Measurements from ENCODE around the gene RPLP2.

RPLP2 gene

DNA sequence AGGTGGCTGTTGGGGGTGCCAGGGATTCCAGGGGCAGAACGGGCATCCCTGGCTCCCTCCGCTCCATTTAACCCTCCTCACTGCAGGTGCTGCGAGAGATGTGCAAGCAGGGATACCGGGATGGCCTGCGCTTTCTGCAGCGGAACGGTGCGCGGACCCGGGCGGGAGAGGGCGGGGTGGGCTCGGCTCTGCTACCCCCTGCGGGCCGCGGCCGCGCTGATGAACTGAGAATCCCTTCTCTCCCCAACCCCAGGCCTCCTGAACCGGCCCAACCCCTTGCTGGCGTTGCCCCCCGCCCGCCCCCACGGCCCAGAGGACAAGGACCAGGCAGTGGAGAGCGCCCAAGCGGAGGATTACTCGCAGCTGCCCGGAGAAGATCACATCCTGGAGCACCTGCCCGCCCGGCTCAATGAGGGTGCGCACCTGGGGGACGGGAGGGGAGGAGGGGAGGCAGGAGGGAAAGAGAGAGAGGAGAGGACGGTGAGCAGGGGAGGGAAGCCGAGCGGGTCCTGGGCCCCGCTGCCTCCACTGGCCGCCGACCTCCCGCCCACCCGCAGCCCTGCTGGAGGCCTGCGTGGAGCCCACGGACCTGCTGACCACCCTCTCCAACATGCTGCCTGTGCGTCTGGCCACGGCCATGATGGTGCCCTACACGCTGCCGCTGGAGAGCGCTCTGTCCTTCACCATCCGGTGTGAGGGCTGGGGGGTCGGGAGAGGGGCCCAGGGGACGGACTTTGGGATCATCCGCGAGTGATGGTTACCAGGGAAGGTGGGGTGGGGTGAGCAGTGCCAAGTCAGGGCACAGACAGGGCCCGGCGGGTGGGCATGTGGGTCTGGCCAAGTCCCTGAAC lies 13.9 kb downstream of the RPLP2 start:
- Histone ChIP-seq H3K4me3 (replicated peaks; ENCODE audit: insufficient read depth, low read length) (no peak overlapping the region), H3K27ac (replicated peaks) (no peak overlapping the region), H3K27me3 (ENCODE audit: insufficient read depth, poor library complexity, severe bottlenecking) (no peaks in the 10 kb centered on the region)
- no peak for DNase-seq (ENCODE audit: low read depth in 1 of 2, low spot score in 1 of 2)
- no peak for TF ChIP-seq SPI1 (IDR thresholded peaks at IDR 0.05; ENCODE audit: borderline replicate concordance, low read depth)
- no peak for TF ChIP-seq GABPA (IDR thresholded peaks at IDR 0.05; ENCODE audit: low read depth)
- TF ChIP-seq, protein P1, sequence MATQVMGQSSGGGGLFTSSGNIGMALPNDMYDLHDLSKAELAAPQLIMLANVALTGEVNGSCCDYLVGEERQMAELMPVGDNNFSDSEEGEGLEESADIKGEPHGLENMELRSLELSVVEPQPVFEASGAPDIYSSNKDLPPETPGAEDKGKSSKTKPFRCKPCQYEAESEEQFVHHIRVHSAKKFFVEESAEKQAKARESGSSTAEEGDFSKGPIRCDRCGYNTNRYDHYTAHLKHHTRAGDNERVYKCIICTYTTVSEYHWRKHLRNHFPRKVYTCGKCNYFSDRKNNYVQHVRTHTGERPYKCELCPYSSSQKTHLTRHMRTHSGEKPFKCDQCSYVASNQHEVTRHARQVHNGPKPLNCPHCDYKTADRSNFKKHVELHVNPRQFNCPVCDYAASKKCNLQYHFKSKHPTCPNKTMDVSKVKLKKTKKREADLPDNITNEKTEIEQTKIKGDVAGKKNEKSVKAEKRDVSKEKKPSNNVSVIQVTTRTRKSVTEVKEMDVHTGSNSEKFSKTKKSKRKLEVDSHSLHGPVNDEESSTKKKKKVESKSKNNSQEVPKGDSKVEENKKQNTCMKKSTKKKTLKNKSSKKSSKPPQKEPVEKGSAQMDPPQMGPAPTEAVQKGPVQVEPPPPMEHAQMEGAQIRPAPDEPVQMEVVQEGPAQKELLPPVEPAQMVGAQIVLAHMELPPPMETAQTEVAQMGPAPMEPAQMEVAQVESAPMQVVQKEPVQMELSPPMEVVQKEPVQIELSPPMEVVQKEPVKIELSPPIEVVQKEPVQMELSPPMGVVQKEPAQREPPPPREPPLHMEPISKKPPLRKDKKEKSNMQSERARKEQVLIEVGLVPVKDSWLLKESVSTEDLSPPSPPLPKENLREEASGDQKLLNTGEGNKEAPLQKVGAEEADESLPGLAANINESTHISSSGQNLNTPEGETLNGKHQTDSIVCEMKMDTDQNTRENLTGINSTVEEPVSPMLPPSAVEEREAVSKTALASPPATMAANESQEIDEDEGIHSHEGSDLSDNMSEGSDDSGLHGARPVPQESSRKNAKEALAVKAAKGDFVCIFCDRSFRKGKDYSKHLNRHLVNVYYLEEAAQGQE (IDR thresholded peaks at IDR 0.05; ENCODE audit: insufficient replicate concordance, low read depth) = no peak
- no peak for TF ChIP-seq POLR2AphosphoS5 (IDR thresholded peaks at IDR 0.05; ENCODE audit: low read depth)
- TF ChIP-seq, protein P2, sequence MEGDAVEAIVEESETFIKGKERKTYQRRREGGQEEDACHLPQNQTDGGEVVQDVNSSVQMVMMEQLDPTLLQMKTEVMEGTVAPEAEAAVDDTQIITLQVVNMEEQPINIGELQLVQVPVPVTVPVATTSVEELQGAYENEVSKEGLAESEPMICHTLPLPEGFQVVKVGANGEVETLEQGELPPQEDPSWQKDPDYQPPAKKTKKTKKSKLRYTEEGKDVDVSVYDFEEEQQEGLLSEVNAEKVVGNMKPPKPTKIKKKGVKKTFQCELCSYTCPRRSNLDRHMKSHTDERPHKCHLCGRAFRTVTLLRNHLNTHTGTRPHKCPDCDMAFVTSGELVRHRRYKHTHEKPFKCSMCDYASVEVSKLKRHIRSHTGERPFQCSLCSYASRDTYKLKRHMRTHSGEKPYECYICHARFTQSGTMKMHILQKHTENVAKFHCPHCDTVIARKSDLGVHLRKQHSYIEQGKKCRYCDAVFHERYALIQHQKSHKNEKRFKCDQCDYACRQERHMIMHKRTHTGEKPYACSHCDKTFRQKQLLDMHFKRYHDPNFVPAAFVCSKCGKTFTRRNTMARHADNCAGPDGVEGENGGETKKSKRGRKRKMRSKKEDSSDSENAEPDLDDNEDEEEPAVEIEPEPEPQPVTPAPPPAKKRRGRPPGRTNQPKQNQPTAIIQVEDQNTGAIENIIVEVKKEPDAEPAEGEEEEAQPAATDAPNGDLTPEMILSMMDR (IDR thresholded peaks at IDR 0.05; ENCODE audit: insufficient read depth, low read length) = no peak

DNA sequence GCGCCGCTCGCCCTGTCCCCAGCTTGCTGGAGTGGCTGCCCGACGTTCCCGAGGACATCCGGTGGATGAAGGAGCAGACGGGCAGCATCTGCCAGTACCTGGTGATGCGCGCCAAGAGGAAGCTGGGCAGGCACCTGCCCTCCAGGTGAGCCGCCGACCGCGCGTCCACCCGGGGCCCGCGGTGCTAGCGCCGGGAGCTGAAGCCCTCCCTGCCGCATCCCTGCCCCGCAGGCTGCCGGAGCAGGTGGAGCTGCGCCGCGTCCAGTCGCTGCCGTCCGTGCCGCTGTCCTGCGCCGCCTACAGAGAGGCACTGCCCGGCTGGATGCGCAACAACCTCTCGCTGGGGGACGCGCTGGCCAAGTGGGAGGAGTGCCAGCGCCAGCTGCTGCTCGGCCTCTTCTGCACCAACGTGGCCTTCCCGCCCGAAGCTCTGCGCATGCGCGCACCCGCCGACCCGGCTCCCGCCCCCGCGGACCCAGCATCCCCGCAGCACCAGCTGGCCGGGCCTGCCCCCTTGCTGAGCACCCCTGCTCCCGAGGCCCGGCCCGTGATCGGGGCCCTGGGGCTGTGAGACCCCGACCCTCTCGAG lies 14.6 kb downstream of the RPLP2 start:
- no peak overlapping the region for H3K4me3 ChIP-seq (replicated peaks; ENCODE audit: insufficient read depth, low read length)
- H3K27ac ChIP-seq (replicated peaks) = no peak overlapping the region
- no peak for DNase-seq (ENCODE audit: low read depth in 1 of 2, low spot score in 1 of 2)
- TF ChIP-seq SPI1 (IDR thresholded peaks at IDR 0.05; ENCODE audit: borderline replicate concordance, low read depth) (no peak), POLR2AphosphoS5 (IDR thresholded peaks at IDR 0.05; ENCODE audit: low read depth) (no peak), GABPA (IDR thresholded peaks at IDR 0.05; ENCODE audit: low read depth) (no peak)
- TF ChIP-seq, protein P2 (IDR thresholded peaks at IDR 0.05; ENCODE audit: insufficient read depth, low read length) = no peak
- TF ChIP-seq, protein P1 (IDR thresholded peaks at IDR 0.05; ENCODE audit: insufficient replicate concordance, low read depth) = no peak
- H3K27me3 ChIP-seq (ENCODE audit: insufficient read depth, poor library complexity, severe bottlenecking) = no peaks in the 10 kb centered on the region

DNA sequence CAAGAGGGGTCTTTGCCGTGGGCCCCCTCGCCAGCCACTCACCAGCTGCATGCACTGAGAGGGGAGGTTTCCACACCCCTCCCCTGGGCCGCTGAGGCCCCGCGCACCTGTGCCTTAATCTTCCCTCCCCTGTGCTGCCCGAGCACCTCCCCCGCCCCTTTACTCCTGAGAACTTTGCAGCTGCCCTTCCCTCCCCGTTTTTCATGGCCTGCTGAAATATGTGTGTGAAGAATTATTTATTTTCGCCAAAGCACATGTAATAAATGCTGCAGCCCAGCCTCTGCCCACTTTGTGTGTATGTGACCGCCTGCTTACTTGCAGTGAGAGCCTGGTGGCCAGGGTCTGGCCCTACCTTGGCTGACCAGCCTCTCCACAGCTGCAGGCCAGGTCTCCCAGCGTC lies 15.2 kb downstream of the RPLP2 start:
- no peak overlapping the region for H3K27ac ChIP-seq (replicated peaks)
- TF ChIP-seq SPI1 (IDR thresholded peaks at IDR 0.05; ENCODE audit: borderline replicate concordance, low read depth) (no peak), POLR2AphosphoS5 (IDR thresholded peaks at IDR 0.05; ENCODE audit: low read depth) (no peak), GABPA (IDR thresholded peaks at IDR 0.05; ENCODE audit: low read depth) (no peak)
- TF ChIP-seq, protein P2 (IDR thresholded peaks at IDR 0.05; ENCODE audit: insufficient read depth, low read length) = no peak
- TF ChIP-seq, protein P1 (IDR thresholded peaks at IDR 0.05; ENCODE audit: insufficient replicate concordance, low read depth) = no peak
- H3K4me3 ChIP-seq (replicated peaks; ENCODE audit: insufficient read depth, low read length) = no peak overlapping the region
- no peak for DNase-seq (ENCODE audit: low read depth in 1 of 2, low spot score in 1 of 2)
- H3K27me3 ChIP-seq (ENCODE audit: insufficient read depth, poor library complexity, severe bottlenecking) = no peaks in the 10 kb centered on the region

Measured in HL-60 (cell line).